Stimulated activated effector memory CD8-positive, alpha-beta T cell treated with anti-CD3 and anti-CD28 coated beads, Interleukin-12 subunit alpha, Interleukin-12 subunit beta, amount 100 ng/mL, for 72 hours (primary cell): ENCODE measurements around the gene EGFR.

ENCODE experiments used
- ATAC-seq: fragments of 150-1000 bp; cut with Tn5 transposase; 2 replicates; pipeline ENCODE4 v1.10.0; 2021
- DNase-seq, 2 donors: peaks; one replicate each; pipeline ENCODE4 v3.0.0; 2021 to 2022; ENCODE audit warnings: low spot score in 2 of 2
- H3K27ac Mint-ChIP-seq: one replicate; pipeline ENCODE4 v1.8.0; 2022; ENCODE audit warnings: mild to moderate bottlenecking, mixed read lengths
- H3K36me3 Mint-ChIP-seq: one replicate; pipeline ENCODE4 v1.8.0; 2022; ENCODE audit warnings: mild to moderate bottlenecking, mixed read lengths
- H3K4me1 Mint-ChIP-seq: one replicate; pipeline ENCODE4 v1.8.0; 2022; ENCODE audit warnings: mixed read lengths
- H3K4me3 Mint-ChIP-seq: one replicate; pipeline ENCODE4 v1.8.0; 2022; ENCODE audit warnings: mild to moderate bottlenecking, mixed read lengths
- H3K9me3 Mint-ChIP-seq: one replicate; pipeline ENCODE4 v1.8.0; 2022; ENCODE audit warnings: mixed read lengths

The EGFR gene

DNA sequence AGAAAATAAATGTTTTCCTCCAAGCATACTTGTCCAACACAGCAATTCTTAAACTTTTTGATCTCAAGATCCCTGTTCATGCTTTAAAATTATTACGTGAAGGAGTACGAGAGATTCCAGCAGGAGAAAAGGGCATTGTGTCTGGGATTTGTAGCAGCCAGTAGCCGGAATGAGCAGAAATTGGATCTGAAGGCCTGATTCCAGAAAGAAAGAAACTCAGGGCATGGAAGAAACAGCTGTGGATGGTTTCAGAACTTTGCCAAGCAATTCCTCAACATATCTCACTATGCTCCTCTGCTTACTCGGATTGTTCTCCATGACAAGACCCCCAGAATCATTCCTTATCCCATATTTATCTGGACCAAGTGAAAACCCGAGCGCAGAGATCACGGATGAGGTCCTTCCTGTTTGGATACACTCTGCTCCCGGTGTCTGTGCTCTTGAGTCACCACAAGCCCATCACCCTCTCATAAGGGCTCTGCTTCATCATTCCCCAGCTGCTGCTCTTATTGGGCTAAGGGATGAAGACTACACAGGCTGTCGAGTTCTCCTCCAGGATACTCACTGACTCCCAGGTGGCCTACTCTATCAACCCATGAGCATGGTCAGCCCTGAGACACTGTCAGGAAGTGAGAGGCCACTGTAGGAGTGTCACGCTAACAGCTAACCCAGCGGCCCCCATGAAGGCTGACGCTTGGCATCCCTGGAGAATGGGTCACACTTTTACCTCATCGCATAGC, 225.4 kb downstream of the EGFR start:
- Mint-ChIP-seq H3K4me1 (peaks cover 5% of the 10 kb centered on the region), H3K27ac (no peak overlapping the region), H3K36me3 (no peaks in the 10 kb centered on the region), H3K9me3 (no peaks in the 10 kb centered on the region), H3K4me3 (no peak overlapping the region)
- ATAC-seq (no peak), DNase-seq (no peak)

- DNase-seq = no peak
- peaks cover 5% of the 10 kb centered on the region for H3K4me1 Mint-ChIP-seq
- no peaks in the 10 kb centered on the region for H3K9me3 Mint-ChIP-seq
- no peak overlapping the region for H3K27ac Mint-ChIP-seq
- H3K36me3 Mint-ChIP-seq = no peaks in the 10 kb centered on the region
- H3K4me3 Mint-ChIP-seq = no peak overlapping the region
- ATAC-seq = no peak
These were observed 226.5 kb downstream of the EGFR start for GRCh38 chr7:55245271-55245723.

- no peak overlapping the region for H3K4me3 Mint-ChIP-seq
- DNase-seq (no peak), ATAC-seq (no peak)
- no peaks in the 10 kb centered on the region for H3K9me3 Mint-ChIP-seq
- no peak overlapping the region for H3K27ac Mint-ChIP-seq
- H3K36me3 Mint-ChIP-seq = no peaks in the 10 kb centered on the region
- H3K4me1 Mint-ChIP-seq = no peaks in the 10 kb centered on the region
These were observed 227.4 kb downstream of the EGFR start for GRCh38 chr7:55246171-55246570.

GRCh38 chr7:55247428-55247827, 228.6 kb downstream of the EGFR start:
- H3K36me3 Mint-ChIP-seq = no peaks in the 10 kb centered on the region
- DNase-seq (no peak), ATAC-seq (no peak)
- H3K4me3 Mint-ChIP-seq = no peak overlapping the region
- H3K4me1 Mint-ChIP-seq = no peaks in the 10 kb centered on the region
- H3K9me3 Mint-ChIP-seq = no peaks in the 10 kb centered on the region
- no peak overlapping the region for H3K27ac Mint-ChIP-seq

DNA sequence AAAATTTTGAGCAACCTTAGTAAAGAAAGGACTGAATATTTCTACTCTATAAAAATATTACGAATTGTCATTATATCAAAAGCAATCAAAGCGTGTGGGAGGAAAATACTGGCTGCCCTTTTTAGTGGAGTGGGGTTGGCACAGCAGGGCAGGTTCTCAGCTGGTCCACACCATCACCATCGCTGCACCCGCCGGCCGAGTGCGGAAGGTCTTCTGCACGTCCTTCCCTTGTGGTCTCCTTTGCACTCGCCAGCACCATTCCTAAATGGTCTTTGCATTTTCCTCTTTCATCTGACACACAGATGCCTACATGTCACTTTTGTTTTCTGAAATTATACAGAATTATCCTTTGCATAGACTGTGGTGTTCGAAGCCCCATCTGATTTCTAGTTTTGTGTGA, 229.7 kb downstream of the EGFR start:
- Mint-ChIP-seq H3K27ac (no peak overlapping the region), H3K9me3 (no peaks in the 10 kb centered on the region)

DNA sequence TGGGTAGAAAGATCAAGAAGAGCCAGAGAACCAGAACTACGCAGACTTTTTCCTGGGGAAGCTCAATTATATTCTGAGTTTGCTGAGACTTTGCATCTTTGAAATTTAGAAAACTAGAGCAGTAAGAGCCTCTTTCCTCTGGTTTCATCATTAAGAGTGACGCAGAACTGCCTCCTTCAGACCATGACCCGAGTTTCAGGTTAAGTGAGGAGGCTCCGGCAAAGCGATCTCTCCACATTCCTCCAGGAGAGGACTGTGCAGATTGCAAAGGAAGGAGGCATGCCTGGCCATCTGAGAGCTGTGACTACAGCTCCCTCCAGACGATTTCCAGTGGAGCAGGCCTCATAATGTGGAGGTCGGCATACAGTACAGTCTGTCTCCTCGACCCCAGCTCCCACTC, 230.5 kb downstream of the EGFR start:
- Mint-ChIP-seq H3K4me3 (no peak overlapping the region), H3K9me3 (no peaks in the 10 kb centered on the region)

More for the DNA sequence above, 229.7 kb downstream of the EGFR start:
- Mint-ChIP-seq H3K4me1 (no peaks in the 10 kb centered on the region), H3K4me3 (no peak overlapping the region), H3K36me3 (no peaks in the 10 kb centered on the region)
- ATAC-seq (no peak), DNase-seq (no peak)

GRCh38 chr7:55250313-55250712, 231.5 kb downstream of the EGFR start:
- no peaks in the 10 kb centered on the region for H3K36me3 Mint-ChIP-seq
- H3K4me3 Mint-ChIP-seq = no peak overlapping the region
- H3K4me1 Mint-ChIP-seq = peaks cover 2% of the 10 kb centered on the region
- no peak for DNase-seq
- no peak for ATAC-seq
- no peaks in the 10 kb centered on the region for H3K9me3 Mint-ChIP-seq
- H3K27ac Mint-ChIP-seq = no peak overlapping the region

More for the DNA sequence above, 230.5 kb downstream of the EGFR start:
- Mint-ChIP-seq H3K27ac (no peak overlapping the region), H3K36me3 (no peaks in the 10 kb centered on the region), H3K4me1 (no peaks in the 10 kb centered on the region)
- no peak for ATAC-seq
- no peak for DNase-seq

DNA sequence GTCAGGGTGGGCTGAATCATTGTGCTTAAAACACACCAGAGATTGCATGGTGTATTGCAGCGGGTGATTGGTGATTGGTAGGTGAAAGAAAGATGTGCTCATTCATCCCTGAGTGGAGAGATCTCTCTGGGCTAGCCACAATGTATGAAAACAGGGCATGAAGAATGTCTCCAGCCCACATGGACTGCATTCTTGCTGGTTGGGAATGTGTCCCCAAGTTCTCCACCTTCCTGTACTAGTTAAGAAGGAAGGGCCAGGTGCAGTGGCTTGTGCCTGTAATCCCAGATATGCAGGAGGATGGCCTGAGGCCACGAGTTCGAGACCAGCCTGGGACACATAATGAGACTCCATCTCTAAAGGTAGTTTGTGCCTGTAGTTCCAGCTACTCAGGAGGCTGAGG, 232.5 kb downstream of the EGFR start:
- ATAC-seq (no peak), DNase-seq (no peak)
- H3K4me1 Mint-ChIP-seq = peaks cover 9% of the 10 kb centered on the region
- H3K27ac Mint-ChIP-seq = no peak overlapping the region
- no peaks in the 10 kb centered on the region for H3K36me3 Mint-ChIP-seq
- H3K4me3 Mint-ChIP-seq = no peak overlapping the region
- H3K9me3 Mint-ChIP-seq = no peaks in the 10 kb centered on the region

DNA sequence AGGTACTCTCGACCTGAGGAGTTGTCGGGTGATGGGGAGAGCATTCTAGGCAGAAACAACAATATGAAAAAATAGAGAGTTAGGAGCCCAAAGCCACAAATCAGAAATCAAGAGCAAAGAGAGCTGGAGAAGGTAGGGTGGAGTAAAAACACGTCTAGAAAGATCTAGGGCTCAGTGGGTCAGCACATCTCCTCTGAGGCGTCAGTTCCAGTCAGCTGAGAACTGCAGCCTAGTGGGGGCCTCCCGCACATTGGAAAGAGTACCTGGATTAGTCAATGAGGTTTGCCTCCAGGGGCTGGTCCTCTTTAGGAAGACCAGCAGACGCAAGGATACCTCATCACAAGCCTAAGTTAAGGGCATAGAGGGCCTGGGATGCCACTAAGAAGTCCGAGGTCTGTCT, 233.1 kb downstream of the EGFR start:
- Mint-ChIP-seq H3K27ac (no peak overlapping the region), H3K36me3 (no peaks in the 10 kb centered on the region), H3K4me3 (no peak overlapping the region), H3K4me1 (peaks cover 9% of the 10 kb centered on the region), H3K9me3 (no peaks in the 10 kb centered on the region)
- DNase-seq (no peak), ATAC-seq (no peak)

DNA sequence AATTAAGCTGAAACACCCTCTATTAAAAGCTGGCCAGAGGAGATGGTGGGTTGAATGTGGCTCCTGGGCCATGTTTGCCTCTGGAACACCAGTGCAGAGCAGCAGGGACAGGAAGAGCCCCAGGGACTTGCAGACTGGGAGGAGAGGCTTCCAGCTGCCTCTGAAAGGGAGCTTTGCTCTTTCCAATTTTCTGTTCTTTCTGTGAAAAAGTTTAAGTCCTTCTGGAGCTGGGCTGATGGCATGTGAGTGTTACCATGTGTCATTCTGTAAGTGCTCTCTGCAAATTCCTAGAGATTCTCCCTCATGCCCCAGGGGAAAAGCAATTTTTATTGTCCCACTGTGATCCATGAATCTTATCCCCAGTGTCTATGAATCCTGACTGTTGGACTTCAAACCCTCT, 233.6 kb downstream of the EGFR start:
- Mint-ChIP-seq H3K36me3 (no peaks in the 10 kb centered on the region), H3K4me3 (no peak overlapping the region), H3K27ac (no peak overlapping the region), H3K9me3 (no peaks in the 10 kb centered on the region), H3K4me1 (peaks cover 9% of the 10 kb centered on the region)
- DNase-seq = no peak
- no peak for ATAC-seq

GRCh38 chr7:55253188-55253587, 234.4 kb downstream of the EGFR start:
- ATAC-seq (no peak), DNase-seq (no peak)
- peaks cover 9% of the 10 kb centered on the region for H3K4me1 Mint-ChIP-seq
- no peak overlapping the region for H3K27ac Mint-ChIP-seq
- H3K9me3 Mint-ChIP-seq = no peaks in the 10 kb centered on the region
- no peaks in the 10 kb centered on the region for H3K36me3 Mint-ChIP-seq
- no peak overlapping the region for H3K4me3 Mint-ChIP-seq

GRCh38 chr7:55254242-55254595, 235.4 kb downstream of the EGFR start:
- ATAC-seq = no peak
- Mint-ChIP-seq H3K9me3 (no peaks in the 10 kb centered on the region), H3K4me1 (peaks cover 9% of the 10 kb centered on the region), H3K36me3 (no peaks in the 10 kb centered on the region), H3K4me3 (peak overlapping the region; percentile 80), H3K27ac (no peak overlapping the region)
- no peak for DNase-seq

- ATAC-seq (peak; percentile 80), DNase-seq (peak; percentile 73 to 86)
- H3K27ac Mint-ChIP-seq = no peak overlapping the region
- peaks cover 9% of the 10 kb centered on the region for H3K4me1 Mint-ChIP-seq
- peak overlapping the region; percentile 80 for H3K4me3 Mint-ChIP-seq
- no peaks in the 10 kb centered on the region for H3K36me3 Mint-ChIP-seq
- H3K9me3 Mint-ChIP-seq = no peaks in the 10 kb centered on the region
These were observed 236.0 kb downstream of the EGFR start for GRCh38 chr7:55254596-55255495.

- Mint-ChIP-seq H3K4me1 (peaks cover 9% of the 10 kb centered on the region), H3K27ac (no peak overlapping the region), H3K4me3 (peak overlapping the region; percentile 80), H3K36me3 (no peaks in the 10 kb centered on the region), H3K9me3 (no peaks in the 10 kb centered on the region)
- ATAC-seq (peak; percentile 92), DNase-seq (peak; percentile 76 to 82)
These were observed 237.0 kb downstream of the EGFR start for GRCh38 chr7:55255496-55256445.

GRCh38 chr7:55258631-55259030, 239.8 kb downstream of the EGFR start:
- peaks cover 9% of the 10 kb centered on the region for H3K4me1 Mint-ChIP-seq
- DNase-seq = no peak

More at GRCh38 chr7:55258631-55259030, 239.8 kb downstream of the EGFR start:
- no peak for ATAC-seq
- no peaks in the 10 kb centered on the region for H3K36me3 Mint-ChIP-seq
- H3K27ac Mint-ChIP-seq = no peak overlapping the region
- no peak overlapping the region for H3K4me3 Mint-ChIP-seq
- H3K9me3 Mint-ChIP-seq = no peaks in the 10 kb centered on the region
